Endothelial cell of umbilical vein (primary cell): ENCODE data around the gene HYAL2. TPM values are rescaled to one million over a fixed set of nuclear protein-coding genes. Genes with fewer than 3 reads are reported as not detected.

Experiments used
- BruUV-seq: library from RNA; stranded (reverse); fragments of 400-500 nt; replicated peaks from 2 replicates; lab custom pipeline; 2021; lab: Mats Ljungman, UMichigan
- CTCF ChIA-PET: fragments of 300-600, 350-600 bp; sonication (Branson Sonifier 250); formaldehyde crosslinking; loops from one replicate; lab custom pipeline; 2021; ENCODE audit warnings: antibody characterized with exemption, inconsistent platforms; lab: Charles Lee
- POLR2A ChIA-PET: fragments of 300-600, 350-600 bp; sonication (Branson Sonifier 250); formaldehyde crosslinking; loops from one replicate; lab custom pipeline; 2021; ENCODE audit warnings: antibody characterized with exemption, inconsistent platforms; lab: Charles Lee
- DNase-seq: peaks from one replicate; pipeline ENCODE4 v3.0.0-alpha.2; 2011; ENCODE audit warnings: low read depth, low spot score
- FAIRE-seq: peaks from 2 replicates; lab custom pipeline; 2011; peaks lifted over from hg19 to GRCh38; lab: Jason Lieb, UNC
- H2AFZ ChIP-seq: 2 replicates; pipeline ENCODE4 v1.6.0; 2012; ENCODE audit warnings: low read depth, low read length, control low read depth, inconsistent platforms
- H3K27ac ChIP-seq: 2 replicates; pipeline ENCODE4 v1.5.1; 2011; ENCODE audit warnings: low read depth, mild to moderate bottlenecking, control low read depth, low read length, moderate library complexity; ENCODE audit not compliant: insufficient read depth
- H3K27me3 ChIP-seq, 2 experiments: 2 replicates each; pipeline versions ENCODE4 v1.6.0 to v1.6.1; 2011; ENCODE audit warnings: low read length in 2 of 2, mixed read lengths in 1 of 2; ENCODE audit not compliant: control insufficient read depth in 2 of 2, insufficient read depth in 2 of 2
- H3K36me3 ChIP-seq, 2 experiments: 2 replicates in 1 of 2; 3 replicates in 1 of 2; pipeline ENCODE4 v1.5.1; 2011; ENCODE audit warnings: low read length in 2 of 2, mild to moderate bottlenecking in 1 of 2, moderate library complexity in 1 of 2; ENCODE audit not compliant: control insufficient read depth in 2 of 2, insufficient read depth in 2 of 2; ENCODE audit errors: extremely low read depth in 1 of 2
- H3K4me1 ChIP-seq: 3 replicates; pipeline ENCODE4 v1.5.1; 2011; ENCODE audit warnings: mild to moderate bottlenecking, low read length; ENCODE audit not compliant: control insufficient read depth, insufficient read depth; ENCODE audit errors: extremely low read depth
- H3K4me2 ChIP-seq: 2 replicates; pipeline ENCODE4 v1.6.1; 2011; ENCODE audit warnings: low read length, control low read depth, mixed read lengths; ENCODE audit not compliant: insufficient read depth
- H3K4me3 ChIP-seq, 3 experiments: fragments of 200-600 bp in 1 of 3; sonication (generic), shearing (Covaris generic) in 1 of 3; replicated peaks in 1 of 3; 2 replicates each; pipeline ENCODE4 v1.5.1; 2011 to 2016; ENCODE audit warnings: control low read depth in 3 of 3, low read length in 3 of 3, mild to moderate bottlenecking in 2 of 3, inconsistent platforms in 1 of 3, low read depth in 1 of 3, moderate library complexity in 1 of 3; ENCODE audit not compliant: insufficient read depth in 1 of 3
- H3K79me2 ChIP-seq: 2 replicates; pipeline ENCODE4 v1.6.0; 2012; ENCODE audit warnings: low read length, inconsistent platforms; ENCODE audit not compliant: control insufficient read depth, insufficient read depth
- H3K9ac ChIP-seq: replicated peaks from 2 replicates; pipeline ENCODE3; 2011; ENCODE audit warnings: low read length, control low read depth; ENCODE audit not compliant: insufficient read depth; ENCODE audit errors: extremely low read depth
- H3K9me1 ChIP-seq: replicated peaks from 3 replicates; pipeline ENCODE4 v1.6.0; 2011; ENCODE audit warnings: mild to moderate bottlenecking, low read length; ENCODE audit not compliant: control insufficient read depth, insufficient read depth; ENCODE audit errors: extremely low read depth
- H3K9me3 ChIP-seq: replicated peaks from 2 replicates; pipeline ENCODE4 v1.5.1; 2012; ENCODE audit warnings: low read length, inconsistent platforms; ENCODE audit not compliant: control insufficient read depth, insufficient read depth
- H4K20me1 ChIP-seq: replicated peaks from 2 replicates; pipeline ENCODE3; 2011; ENCODE audit warnings: mild to moderate bottlenecking, low read length; ENCODE audit not compliant: control insufficient read depth, insufficient read depth; ENCODE audit errors: extremely low read depth
- CTCF ChIP-seq, 2 donors: IDR thresholded peaks; 1 replicate in 1 of 2; 2 replicates in 1 of 2; pipeline ENCODE4 v1.5.1; 2011; ENCODE audit warnings: low read length in 2 of 2, mild to moderate bottlenecking in 2 of 2, moderate library complexity in 2 of 2, control low read depth in 1 of 2, inconsistent platforms in 1 of 2, low read depth in 1 of 2; ENCODE audit not compliant: insufficient read depth in 1 of 2; ENCODE audit errors: extremely low read depth in 1 of 2
- EZH2 ChIP-seq: IDR thresholded peaks from 2 replicates; pipeline ENCODE4 v1.6.1; 2012; ENCODE audit warnings: borderline replicate concordance, low read depth, mild to moderate bottlenecking, moderate library complexity, low read length, inconsistent platforms; ENCODE audit not compliant: severe bottlenecking
- FOS ChIP-seq: IDR thresholded peaks from 2 replicates; pipeline ENCODE4 v1.6.1; 2011; ENCODE audit warnings: mild to moderate bottlenecking, low read length, moderate library complexity, borderline replicate concordance; ENCODE audit not compliant: insufficient read depth
- GATA2 ChIP-seq: IDR thresholded peaks from 2 replicates; pipeline ENCODE4 v1.7.0; 2011; ENCODE audit warnings: low read depth, mild to moderate bottlenecking, moderate library complexity, mixed read lengths, low read length; ENCODE audit not compliant: insufficient read length, insufficient read depth
- JUN ChIP-seq: IDR thresholded peaks from 2 replicates; pipeline ENCODE4 v1.6.1; 2011; ENCODE audit warnings: borderline replicate concordance, low read depth; ENCODE audit not compliant: insufficient read length, insufficient read depth
- MAX ChIP-seq: IDR thresholded peaks from 2 replicates; pipeline ENCODE4 v1.6.1; 2011; ENCODE audit not compliant: insufficient read depth, insufficient read length
- POLR2A ChIP-seq: IDR thresholded peaks from 2 replicates; pipeline ENCODE4 v1.6.1; 2012; ENCODE audit warnings: low read depth, mild to moderate bottlenecking, control low read depth, low read length
- POLR2AphosphoS5 ChIP-seq: IDR thresholded peaks from 2 replicates; pipeline ENCODE4 v1.6.1; 2012; ENCODE audit warnings: low read depth, mild to moderate bottlenecking, control low read depth, low read length, moderate library complexity; ENCODE audit not compliant: insufficient read depth
- dilution Hi-C: fragments of 300-500 bp; cut with MboI; formaldehyde crosslinking; loops from one replicate; pipeline ENCODE4 v1.15.0; 2019; ENCODE audit warnings: low sequenced_read_pairs; ENCODE audit not compliant: extremely low pct_ligation_motif_present
- intact Hi-C: fragments of 100-400 bp; cut with micrococcal nuclease; formaldehyde crosslinking; loops from one replicate; pipeline ENCODE4 v1.10.0; 2022
- polyA plus RNA-seq, 4 experiments: library from polyadenylated mRNA; depleted of rRNA in 3 of 4; stranded (reverse) in 3 of 4; unstranded in 1 of 4; fragments of >200 nt; gene quantifications; 2 replicates each; pipeline versions ENCODE4 v1.2.1 to v1.2.3, GENCODE V29; 2011 to 2012; ENCODE audit warnings: missing spikeins in 1 of 4
- total RNA-seq: library from RNA; stranded (reverse); gene quantifications from 2 replicates; pipeline ENCODE4 v1.2.3, GENCODE V29; 2021

The HYAL2 gene
- total and polyA plus RNA-seq, 2 donors (not counting 3 experiments of a cell fraction or from before 2014, with no cell fraction given) = 266 to 970 TPM

GRCh38 chr3:50322115-50322385 lies 495 bp downstream of the HYAL2 start:
- Histone ChIP-seq H3K9me1 (no peaks in the 10 kb centered on the region), H3K79me2 (peaks cover 49% of the 10 kb centered on the region), H2AFZ (no peak overlapping the region), H3K4me3 (peak overlapping the region; percentile 31 to 89 (median 62)), H3K9me3 (no peaks in the 10 kb centered on the region), H3K36me3 (peaks cover 10 to 36% of the 10 kb centered on the region in 2 experiments), H3K27ac (peak overlapping the region; percentile 99), H3K4me2 (peak overlapping the region; percentile 75), H3K9ac (peak overlapping the region; percentile 88), H3K27me3 (no peaks in the 10 kb centered on the region), H4K20me1 (no peaks in the 10 kb centered on the region), H3K4me1 (peaks cover 60% of the 10 kb centered on the region)
- CTCF ChIA-PET = interaction anchor here (1.0 to 4.3 kb wide), 4 partner anchors 14 to 220 kb away, joined by 4 to 66 read pairs (median 23); partner anchors contain the start of genes HYAL3 and NAA80
- intact Hi-C loops (loop anchor here (1.0 to 2.0 kb wide), 2 partner anchors 30 to 155 kb away; partner anchors contain the start of gene IFRD2), dilution Hi-C loops (no loop called here)
- DNase-seq = no peak
- POLR2A ChIA-PET = interaction anchor here (5.1 kb wide), 1 partner anchor 14 kb away, joined by 38 read pairs; no protein-coding TSS in a partner anchor
- FAIRE-seq = no peak
- TSS peak; percentile 69 for BruUV-seq
- TF ChIP-seq FOS = no peak
- no peak for TF ChIP-seq MAX
- TF ChIP-seq POLR2A = peak; percentile 59
- no peak for TF ChIP-seq EZH2
- TF ChIP-seq GATA2 = no peak
- TF ChIP-seq POLR2AphosphoS5 = peak; percentile 12
- TF ChIP-seq JUN = no peak
- no peak for TF ChIP-seq CTCF (IDR thresholded peaks at IDR 0.05; ENCODE audit: extremely low read depth in 1 of 2, insufficient read depth in 1 of 2, low read depth in 1 of 2, low read length in 2 of 2)
